GM21390 (cell line): ENCODE measurements around the gene CHD2.
"Not testable (repeated sequence)": the region's sequence is repeated elsewhere in the genome, so short reads cannot be mapped to it uniquely, and the experiment has no call there.

Experiments used
- ATAC-seq: cut with Tn5 transposase; IDR thresholded peaks from one replicate; pipeline ENCODE4 v1.9.1; 2021; ENCODE audit not compliant: unreplicated experiment

Gene CHD2

DNA sequence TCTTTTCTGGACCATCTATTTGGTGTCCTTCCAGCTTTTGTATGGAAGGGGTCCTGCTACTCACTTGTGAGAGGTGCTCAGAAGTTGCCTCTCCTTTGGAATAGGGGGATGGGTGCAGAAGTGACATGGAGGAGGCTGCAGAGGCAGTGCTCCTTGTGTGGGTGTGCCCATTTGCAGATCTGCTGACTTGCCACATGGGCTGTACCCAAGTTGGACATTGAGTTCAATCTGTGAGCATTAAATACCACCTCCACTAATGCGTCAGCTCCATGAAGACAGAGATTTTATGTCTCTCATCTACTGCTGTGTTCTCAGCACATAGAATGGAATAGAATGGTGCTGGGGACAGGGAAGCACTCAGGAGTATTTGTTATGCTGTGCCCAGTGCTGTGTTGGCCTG lies 112.7 kb downstream of the CHD2 start:
- no peak for ATAC-seq

DNA sequence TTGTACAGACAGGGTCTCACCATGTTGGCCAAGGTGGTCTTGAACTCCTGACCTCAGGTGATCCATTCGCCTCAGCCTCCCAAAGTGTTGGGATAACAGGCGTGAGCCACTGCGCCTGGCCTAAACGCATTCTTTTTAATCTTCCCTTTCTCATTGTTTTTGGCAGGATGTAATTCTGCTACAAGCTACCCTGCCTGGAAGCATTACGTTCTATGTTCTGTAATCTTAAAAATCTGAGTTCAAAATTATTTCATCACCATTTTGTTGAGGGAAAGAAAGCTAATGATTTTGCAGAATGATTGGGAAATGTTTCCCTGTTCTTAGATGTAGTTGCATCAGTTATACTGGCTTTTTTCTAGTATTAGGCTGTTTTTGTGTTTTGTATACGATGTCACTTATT lies 117.4 kb downstream of the CHD2 start:
- no peak for ATAC-seq

DNA sequence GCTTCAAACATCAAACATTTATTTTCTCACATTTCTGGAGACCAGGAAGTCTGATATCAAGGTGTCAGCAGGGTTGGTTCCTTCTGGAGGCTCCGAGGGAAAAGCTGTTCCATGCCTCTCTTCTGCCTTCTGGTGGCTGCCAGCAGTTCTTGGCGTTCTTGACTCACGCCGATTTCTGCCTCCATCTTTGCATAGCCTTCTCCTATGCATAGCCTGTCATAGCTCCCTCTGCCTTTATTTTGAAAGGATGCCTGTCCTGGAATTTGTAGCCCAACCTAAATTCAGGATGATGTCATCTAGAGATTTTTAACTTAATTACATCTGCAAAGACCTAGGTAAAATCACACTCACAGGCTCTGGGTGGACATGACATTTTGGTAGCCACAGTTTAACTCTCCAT lies 118.5 kb downstream of the CHD2 start:
- no peak for ATAC-seq

DNA sequence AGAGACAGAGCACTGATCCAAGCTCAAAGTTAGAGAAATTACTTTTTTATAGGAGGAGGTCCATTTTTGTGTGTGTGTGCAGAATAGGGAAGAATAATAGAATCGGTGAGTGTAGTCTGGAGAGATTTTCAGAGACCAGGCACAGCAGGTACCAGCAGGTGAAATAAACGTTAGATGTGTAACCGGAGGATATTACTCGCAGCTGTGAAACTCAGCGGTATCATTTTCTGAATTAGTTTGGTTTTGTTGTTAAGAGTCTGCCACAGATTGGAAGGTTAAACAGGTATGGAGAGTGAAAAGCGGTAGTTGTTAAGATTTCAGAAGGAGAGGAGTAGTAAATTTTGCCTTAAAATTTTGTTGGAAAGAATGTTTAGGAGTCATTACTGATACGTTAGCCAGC lies 119.0 kb downstream of the CHD2 start:
- ATAC-seq, result no peak

DNA sequence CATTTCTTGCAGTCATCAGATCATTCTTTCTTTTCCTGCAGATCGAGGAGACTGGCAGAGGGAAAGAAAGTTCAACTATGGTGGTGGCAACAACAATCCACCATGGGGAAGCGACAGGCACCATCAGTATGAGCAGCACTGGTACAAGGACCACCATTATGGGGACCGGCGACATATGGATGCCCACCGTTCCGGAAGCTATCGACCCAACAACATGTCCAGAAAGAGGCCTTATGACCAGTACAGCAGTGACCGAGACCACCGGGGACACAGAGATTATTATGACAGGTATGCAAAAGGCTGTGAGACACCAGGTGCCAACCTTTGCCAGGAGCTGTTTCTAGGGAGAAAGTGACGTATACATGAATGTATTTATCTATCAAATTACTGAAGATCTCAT lies 119.8 kb downstream of the CHD2 start:
- ATAC-seq, result no peak

DNA sequence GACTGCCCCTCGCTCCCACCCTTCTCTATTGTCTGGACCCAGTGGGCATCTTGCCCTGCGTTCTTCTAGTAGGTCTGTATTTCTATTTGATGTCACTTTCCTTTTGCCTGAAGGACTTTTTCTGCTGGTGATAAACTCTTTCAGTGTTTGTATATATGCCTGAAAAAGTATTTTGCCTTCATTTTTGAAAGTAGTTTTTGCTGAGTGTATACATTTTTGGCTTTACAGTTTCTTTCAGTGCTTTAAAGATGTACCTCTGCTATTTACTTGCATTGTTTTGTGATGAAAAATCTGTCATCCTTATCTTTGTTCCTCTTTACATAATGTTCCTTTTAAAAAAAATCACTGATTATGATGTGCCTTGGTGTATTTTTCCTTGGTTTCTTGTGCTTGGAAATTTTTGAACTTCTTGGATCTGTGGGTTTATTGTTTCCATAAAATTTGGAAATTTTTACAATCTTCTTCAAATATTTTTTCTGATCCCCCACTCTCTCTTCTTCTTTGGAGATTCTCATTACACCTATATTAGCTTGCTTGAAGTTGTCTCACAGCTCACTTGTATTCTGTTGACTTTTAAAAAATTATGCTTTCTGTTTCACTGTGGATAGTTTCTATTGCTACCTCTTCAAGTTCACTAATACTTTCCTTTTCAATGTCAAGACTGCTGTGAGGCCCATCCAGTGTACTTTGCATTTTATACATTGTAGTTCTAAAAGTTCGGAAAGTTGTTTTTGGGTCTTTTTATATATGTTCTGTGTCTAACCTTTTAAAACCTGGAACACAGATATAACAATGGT lies 121.0 kb downstream of the CHD2 start:
- peak; percentile 91 for ATAC-seq

DNA sequence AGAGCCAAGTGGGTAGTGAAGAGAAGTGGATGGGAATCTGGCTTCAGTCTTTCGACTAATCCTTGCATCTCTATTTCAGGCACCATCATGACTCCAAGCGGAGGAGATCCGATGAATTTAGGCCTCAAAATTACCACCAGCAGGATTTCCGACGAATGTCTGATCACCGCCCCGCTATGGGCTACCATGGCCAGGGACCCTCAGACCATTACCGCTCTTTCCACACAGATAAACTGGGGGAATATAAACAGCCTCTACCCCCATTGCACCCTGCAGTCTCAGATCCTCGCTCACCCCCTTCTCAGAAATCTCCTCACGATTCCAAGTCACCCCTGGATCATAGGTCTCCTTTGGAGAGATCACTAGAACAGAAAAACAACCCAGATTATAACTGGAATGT lies 124.2 kb downstream of the CHD2 start:
- no peak for ATAC-seq

DNA sequence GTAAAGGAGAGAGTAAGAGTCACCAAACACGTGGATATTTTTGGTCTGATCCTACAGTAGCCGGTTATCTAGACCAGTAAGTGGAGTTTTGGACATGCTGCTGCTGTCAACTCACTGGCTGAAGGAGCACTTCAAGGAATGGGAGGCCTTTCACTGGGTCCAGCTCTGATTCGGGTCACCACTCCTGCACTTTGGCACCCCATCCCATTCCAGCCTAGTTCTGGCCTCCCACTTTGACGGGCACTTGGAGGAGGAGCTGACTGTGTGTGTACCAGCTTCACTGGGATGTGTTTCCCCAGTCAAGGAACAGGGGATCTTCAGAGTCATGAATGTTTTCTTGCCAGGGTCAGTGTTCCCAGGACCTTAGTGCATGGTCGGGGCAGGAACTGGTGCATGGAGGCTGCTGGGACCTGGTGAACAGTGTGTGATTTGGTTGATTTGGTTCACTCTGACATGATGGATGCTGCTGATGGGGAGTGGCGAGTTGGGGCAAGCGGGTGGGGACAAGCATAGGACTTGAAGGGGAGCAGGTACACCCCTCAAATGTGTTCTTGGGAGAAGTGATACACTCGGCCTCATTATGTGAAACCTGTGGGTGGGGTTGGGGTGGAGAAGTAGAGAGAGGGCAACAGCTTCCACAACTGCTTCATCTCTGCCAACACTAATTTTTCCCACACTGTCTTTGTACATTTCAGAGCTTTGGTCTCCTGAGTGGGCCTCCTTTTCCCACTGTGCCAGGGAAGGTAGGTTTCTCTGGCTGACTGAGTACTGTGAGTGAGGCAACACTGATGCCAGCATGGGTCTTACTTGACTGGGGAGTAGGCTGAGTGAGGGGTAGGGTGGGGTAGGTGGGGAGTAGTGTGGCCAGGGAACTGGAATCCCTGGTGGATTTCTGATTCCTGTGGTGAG lies 124.8 kb downstream of the CHD2 start:
- ATAC-seq, result no peak

DNA sequence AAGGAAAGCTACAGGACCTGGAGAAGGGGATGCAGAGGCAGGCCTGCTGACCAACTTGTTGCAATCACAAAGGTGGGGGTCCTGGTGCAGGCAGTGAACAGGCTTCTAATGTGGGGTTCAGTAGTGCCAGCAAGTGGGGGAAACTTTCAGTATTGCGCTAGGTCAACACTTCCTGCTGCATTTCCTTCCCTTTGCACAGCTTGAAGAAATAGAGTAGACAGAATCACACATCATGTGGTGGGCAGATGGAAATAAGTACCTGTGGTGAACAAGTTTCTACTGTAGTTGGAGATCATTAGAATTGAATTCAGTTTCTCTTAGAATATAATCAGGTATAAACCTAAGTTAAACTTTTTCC lies 125.5 kb downstream of the CHD2 start:
- ATAC-seq, result no peak

DNA sequence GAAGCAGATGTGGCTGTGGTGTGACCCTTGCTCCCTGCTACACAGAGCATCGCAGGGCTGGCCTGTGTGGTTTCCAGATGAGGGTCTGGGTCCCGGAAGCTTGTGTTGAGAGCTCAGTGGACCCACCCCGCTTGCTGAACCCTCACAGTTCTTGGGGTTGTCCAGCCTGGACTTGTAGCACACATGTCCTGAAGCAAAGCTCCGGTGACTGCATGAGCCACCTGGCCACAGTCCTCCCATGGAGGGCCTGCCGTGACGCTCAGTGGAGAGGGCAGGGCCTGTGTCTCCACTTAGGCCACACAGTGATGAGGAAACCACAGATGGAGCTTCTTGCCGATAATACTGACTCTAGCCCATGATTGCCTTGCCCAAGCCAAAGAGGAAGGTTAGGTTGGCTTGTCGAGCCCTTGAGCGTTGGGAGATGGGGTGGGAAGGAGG lies 126.3 kb downstream of the CHD2 start:
- no peak for ATAC-seq

DNA sequence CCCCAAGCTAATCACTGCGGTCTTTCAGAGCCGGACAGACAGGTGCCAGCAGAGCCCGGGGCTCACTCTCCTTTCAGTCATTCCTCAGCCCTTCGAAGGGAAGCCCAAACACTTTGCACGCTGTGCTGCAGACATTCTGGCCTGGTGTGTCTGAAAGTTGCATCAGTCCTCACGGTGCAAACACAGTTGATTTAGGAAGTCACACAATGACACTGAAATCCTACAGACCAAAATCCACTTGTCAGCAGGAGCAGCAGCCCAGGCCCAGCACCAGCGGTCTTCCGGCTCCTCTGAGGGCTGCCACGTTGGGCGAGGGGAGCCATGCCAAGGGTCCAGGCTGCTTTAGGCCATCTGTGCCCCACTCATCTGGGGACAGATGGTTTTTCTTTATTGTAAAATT lies 127.3 kb downstream of the CHD2 start:
- no peak for ATAC-seq

DNA sequence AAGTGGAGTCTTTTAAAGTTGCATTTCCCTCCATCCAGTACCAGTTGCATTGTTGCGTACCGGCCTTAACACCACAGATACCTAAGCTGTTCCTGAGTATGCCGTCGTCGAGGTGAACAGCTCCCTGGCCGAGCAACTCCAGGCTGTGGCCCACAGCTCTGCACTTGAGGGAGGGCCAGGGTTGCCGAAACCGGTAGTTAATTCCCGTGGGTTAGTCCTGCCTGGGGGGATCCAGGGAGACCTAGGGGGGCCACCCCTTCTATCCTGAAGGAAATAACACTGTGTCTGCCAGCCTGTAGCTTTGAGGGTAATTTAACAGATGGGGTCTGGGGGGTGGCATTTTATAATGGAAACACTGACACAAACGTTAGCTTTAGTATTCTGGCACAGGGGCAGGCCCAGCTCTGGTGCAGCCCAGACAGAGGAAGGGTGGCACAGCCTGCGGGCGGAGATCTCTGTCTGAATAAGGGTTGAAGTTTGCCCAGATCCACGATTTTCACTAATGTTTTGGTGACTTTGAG lies 128.0 kb downstream of the CHD2 start:
- ATAC-seq, result no peak

DNA sequence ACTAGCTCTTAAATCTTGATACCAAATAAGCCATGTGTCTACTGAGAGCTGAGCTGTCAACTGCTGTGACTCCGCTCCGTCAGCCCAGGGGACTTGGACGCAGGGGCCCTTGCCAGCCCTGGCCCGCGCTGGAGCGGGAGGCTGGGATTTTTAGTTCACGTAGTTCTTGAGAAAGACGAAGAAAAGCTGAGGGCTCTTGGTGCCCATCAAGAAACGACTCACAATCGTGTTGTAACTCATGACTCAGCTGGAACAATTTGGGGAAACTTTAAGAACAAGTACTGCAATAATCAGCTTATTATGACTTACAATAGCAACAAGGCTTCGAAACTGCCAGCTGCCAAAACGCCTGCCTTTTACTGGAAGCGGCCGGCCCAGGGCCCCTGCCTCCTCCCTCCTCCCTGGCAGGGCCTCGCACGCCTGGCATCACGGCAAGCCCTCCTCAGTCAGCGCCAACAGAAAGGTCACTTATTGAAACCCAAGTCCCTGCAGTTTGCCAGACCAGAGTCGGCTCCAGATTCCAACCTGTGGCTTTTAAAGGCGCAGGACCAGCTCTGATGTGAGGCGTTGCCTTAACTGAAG lies 128.6 kb downstream of the CHD2 start:
- no peak for ATAC-seq

DNA sequence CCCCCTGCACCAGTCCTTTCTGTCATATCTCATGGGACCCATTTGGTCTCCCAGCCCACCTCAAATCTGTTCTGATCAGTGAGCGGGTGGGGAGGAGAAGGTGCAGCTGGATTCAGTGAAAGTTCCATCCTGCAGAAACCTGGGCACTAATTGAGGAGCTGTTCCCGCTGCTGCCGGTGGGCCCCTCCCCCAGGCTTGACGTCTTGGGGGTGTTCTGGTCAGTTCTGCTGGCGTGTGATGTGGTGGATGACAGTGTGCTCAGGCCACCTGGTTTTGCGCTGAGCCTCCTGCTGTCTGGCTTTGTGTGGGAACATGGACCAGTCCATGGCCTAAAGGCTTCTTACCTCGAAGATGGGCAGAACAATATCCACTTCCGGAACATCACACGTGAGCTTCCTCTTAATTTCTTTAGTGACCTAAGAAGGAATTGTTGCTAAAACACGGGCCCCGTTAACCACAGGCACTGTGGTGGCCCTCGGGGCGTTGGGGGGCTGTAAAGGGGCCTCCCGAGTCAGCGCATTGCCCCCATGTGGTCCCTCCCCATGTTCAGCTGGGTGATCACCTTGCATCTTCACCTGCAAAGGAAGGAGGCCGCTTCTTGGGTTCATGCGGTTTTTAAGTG lies 129.2 kb downstream of the CHD2 start:
- no peak for ATAC-seq

DNA sequence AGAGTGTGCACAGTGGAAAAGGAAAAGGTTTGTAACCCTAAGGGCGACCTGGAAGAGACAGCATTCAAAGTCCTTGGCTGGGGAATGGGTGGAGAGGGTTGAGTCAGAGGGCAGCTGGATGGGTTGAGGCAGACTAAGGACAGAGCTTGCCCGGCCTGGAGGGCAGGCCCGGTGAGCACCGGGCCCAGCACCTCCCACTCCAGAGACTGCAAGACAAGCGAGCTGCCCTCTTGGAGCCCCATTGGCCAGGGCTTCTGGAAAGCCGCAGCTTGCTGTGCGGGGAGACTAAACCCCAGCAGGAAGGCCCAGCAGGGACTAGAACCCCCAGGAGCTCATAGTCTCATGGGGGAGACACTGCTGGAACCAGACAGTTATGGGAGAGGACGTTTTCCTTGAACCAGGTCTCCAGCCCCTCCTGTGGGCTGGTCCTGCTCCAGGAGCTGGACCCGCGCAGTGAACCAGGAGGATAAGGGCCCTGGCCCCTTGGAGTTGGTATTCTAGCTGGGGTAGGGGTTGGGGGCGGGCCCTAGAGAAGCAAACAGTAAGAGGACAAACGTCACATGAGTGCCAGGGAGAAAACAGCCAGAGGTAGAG lies 129.8 kb downstream of the CHD2 start:
- no peak for ATAC-seq

DNA sequence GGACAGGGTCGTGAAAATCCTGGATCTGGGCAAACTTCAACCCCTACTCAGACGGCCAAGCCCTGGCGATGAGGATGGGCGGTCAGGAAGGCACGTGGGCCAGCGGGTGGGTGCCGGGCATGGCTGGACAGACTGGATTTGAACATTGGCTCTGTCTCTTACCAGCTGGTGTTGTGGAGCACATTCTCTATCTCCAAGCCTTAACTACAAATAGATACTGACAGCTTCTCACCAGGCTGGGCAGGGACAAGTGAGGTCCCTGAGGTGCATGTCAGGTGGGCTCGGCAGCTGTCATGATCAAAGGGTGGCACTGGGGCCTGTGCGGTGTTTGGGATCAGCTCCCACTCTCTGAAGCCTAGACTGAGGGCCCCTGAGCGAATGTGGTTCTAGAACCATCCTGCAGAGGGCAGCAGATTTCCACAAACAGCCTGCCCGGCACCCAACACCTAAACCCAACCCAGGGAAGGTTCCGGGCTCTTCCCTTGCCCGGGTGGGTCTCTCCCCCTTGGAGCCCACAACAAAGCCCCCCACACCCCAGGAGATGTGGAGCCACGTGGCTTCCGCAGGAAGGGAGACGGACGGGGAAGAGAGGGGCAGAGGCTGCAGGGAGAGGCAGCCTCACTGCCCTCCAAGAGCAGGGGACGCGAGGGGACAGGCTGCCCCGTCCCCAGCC lies 130.4 kb downstream of the CHD2 start:
- peak; percentile 92 for ATAC-seq

DNA sequence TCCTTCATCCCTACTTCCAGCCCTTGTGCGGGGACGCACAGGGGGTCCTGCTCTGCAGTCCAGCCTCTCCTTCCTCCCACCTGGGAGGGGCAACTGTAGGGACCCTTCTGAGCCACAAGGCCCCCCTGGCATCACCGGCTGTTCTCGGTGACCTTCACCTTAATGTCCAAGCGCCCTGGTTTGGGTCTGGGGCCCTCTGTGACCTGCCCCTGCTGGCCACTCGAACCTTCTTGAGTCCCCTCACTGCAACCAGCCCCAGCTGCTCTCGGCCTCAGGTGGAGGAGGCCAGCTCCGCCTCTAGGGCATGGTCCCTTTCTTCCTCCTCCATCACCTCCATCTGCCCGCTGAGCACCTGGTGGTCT lies 131.0 kb downstream of the CHD2 start:
- ATAC-seq, result no peak

DNA sequence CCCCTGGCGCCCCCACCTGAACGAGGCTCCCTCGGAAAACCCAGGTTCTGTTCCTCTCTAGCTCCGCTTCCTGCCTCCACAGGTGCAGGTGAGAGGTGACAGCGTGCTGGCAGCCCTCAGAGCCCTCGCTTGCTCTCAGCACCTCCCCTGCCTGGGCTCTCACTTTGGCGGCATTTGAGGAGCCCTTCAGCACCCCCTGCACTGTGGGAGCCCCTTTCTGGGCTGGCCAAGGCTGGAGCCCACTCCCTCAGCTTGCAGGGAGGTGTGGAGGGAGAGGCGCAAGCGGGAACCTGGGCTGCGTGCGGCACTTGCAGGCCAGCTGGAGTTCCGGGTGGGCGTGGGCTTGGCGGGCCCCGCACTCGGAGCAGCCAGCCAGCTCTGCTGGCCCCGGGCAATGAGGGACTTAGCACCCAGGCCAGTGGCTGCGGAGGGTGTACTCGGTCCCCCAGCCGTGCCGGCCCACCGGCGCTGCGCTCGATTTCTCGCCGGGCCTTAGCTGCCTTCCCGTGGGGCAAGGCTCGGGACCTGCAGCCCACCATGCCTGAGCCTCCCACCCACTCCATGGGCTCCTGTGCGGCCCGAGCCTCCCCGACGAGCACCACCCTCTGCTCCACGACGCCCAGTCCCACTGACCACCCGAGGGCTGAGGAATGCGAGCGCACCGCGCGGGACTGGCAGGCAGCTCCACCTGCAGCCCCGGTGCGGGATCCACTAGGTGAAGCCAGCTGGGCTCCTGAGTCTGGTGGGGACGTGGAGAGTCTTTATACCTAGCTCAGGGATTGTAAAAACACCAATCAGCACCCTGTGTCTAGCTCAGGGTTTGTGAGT lies 131.6 kb downstream of the CHD2 start:
- ATAC-seq, result not testable (repeated sequence)

DNA sequence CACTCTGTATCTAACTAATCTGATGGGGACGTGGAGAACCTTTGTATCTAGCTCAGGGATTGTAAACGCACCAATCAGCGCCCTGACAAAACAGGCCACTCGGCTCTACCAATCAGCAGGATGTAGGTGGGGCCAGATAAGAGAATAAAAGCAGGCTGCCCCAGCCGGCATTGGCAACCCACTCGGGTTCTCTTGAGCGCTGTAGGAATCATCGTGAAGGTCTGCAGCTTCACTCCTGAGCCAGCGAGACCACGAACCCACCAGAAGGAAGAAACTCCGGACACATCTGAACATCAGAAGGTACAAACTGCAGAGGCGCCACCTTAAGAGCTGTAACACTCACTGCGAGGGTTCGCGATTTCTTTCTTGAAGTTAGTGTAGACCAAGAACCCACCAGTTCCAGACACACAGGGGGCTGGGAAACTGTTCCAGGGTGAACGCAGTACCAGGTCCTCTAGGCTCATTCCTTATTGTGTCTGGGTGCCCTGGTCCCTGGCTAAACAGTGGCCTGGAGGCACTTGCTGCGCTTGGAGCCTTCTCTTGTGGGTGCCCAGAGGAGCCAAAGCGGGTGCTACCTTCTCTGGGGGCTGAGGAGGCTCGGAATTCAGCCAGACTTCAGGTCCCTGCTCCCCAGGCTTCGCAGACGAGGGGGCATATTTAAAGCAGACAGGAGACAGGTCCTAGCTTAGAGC lies 132.5 kb downstream of the CHD2 start:
- ATAC-seq, result not testable (repeated sequence)
